Endothelial cell of hepatic sinusoid (primary cell): ENCODE data around the gene COPRS.

Source experiments
- in situ Hi-C: cut with HindIII; loops from 2 replicates; pipeline ENCODE4 v1.10.0; 2017; ENCODE audit warnings: low sequenced_read_pairs

Gene COPRS, protein sequence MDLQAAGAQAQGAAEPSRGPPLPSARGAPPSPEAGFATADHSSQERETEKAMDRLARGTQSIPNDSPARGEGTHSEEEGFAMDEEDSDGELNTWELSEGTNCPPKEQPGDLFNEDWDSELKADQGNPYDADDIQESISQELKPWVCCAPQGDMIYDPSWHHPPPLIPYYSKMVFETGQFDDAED

DNA sequence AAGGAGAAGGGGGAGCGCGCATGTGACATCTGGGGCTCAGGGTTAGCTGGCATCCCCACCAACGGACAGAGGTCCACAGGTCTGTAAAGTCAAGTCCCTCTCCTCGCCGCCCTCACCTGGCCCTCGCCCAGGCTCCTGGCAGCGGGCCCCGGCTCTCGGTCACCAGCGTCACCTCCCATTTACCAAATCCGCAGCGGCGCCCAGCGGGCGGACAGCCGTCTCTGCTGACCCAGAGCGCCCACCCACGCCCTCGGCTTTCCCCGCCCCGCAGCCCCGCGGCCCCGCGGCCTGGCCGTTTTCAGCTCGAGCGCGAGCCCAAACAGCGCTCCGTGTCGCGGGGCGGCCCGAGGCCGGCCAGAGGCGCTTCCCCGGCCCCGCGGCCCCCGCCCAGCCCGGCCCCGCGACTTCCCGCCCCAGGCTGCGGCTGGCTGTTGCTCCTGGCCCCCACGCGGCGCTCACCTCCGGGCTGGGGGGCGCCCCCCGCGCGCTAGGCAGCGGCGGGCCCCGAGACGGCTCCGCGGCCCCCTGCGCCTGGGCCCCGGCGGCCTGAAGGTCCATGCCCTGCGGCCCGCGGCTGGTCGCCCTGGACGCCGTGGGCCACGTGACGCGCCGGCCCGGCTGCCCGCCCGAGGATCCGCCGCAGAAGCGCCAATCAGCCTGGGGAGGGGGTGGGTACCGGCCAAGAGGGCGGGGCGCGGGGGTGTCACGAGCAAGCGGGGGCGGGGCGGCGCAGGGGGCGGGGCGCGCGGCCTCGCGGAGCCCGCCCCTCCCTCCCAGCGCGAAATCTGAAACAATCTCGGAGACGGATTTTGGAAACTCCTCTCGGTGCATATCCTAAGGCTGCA lies at the start of gene COPRS:
Gene COPRS (minus strand): TSS at position 603 of the 845 bp plus-strand sequence. CDS start 45 bp downstream, at position 558.
- in situ Hi-C loops, result loop anchor here (25.0 kb wide), 2 partner anchors 322 to 422 kb away; no protein-coding TSS in a partner anchor

DNA sequence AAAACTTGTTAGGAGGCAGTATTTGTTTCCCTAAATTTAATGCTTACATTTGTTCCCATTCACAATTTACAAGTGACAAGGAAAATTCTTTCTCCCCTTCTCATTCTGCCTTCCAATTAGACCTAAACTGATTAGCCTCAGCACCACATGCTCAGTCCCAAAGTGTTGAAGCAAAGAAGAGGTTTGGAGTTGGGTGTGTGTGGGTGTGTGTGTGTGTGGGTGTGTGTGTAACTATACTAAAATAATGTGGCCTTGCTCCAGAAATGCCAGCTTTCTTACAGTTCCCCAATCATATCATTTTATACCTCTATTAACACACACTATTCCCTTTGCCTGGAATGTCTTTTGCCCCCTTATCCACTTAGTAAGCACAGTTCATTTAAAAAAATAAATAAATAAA lies 49.3 kb upstream of the COPRS start:
- in situ Hi-C loops, result no loop called here

DNA sequence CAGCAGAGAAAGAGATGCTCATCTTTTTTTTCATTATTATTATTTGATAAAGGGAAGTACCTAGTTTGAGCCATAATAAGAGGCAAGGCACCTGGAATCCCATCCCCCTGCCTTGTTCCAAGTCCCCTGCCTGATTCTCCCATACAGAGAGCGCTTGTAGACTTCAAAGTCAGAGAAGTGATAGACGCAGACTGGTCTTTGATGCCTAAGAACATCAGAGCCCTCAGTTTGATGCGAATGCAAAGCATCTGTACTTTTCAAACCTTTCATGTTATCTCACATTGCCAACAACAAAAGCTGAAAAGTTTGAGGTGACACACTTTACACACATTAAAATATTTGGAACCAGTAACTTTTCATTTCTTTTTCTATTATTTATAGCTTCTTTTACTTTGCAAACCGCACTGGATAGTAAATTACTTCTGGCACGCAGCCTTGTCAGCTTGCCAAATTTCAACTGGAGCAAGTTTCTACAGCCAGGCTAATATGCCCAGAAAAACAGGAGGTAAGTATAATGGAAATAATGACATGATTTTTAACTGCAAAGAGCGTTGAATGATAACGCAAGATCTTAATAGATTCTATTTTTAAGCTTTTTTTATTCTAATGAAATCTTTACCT lies 48.4 kb upstream of the COPRS start:
- in situ Hi-C loops, result no loop called here

DNA sequence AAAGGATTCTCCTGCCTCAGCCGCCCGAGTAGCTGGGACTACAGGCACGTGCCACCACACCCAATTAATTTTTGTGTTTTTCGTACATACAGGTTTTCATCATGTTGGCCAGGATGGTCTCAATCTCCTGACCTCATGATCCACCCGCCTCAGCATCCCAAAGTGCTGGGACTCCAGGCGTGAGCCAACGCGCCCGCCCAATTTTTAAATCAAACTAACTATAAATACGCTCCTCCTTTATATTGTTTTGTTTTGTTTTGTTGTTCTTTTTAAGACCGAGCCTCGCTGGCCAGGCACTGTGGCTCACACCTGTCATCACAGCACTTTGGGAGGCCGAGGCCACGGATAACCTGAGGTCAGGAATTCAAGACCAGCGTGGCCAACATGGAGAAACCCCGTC lies 44.4 kb upstream of the COPRS start:
- in situ Hi-C loops, result no loop called here

DNA sequence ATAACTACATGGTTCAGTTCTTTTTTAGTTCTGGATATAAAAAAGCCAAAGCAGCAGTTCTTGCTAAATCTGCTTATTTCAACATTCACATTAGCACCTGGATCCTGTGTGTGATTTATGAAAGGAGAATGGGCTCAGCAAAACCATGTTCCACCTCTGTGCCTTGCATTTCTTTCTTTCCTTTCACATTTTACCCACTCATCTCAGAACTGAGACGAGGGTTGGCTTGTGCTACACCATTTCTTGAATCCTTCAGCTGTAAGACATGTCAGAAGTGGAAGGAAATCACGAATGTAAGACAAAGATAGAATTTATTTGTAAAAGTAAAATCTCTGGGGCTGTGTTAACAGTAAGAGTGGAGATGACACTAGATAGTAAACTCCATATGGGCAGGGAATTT lies 43.6 kb upstream of the COPRS start:
- in situ Hi-C loops, result no loop called here

DNA sequence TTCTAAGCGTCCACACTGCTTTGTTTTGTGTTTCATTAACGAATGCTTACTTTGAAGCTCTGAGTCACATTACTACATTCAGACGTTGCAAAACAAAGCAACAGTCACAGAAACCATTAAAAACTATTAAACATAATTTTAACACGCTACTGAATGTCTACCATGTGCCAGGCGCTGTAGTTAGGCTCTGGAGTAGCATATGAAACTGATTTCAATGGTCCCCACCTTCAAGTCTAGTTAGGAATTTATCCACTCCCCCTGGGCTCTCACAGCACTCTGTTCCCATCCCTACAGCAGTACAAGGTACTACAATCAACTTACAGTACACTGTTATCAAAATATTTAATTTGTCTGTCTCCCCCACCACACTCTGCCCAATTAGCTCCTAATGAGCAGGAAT lies 41.8 kb upstream of the COPRS start:
- in situ Hi-C loops, result no loop called here

DNA sequence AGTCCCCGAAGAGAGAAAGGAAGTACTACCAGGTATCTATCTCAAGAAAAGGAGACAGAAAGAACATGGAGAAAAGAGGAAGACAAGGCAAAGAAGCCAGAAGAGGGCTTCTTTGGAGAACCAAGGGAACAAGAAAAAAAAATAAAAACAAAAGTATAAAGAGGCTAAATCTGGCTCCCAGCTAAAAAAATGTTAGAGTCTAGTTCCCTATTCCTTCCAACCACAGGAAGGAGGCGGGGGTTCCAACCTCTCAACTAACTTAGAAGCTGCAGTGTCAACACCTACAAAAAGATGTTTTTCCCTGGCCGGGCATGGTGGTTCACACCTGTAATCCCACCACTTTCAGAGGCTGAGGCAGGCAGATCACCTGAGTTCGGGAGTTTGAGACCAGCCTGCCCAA lies 29.1 kb upstream of the COPRS start:
- in situ Hi-C loops, result no loop called here

DNA sequence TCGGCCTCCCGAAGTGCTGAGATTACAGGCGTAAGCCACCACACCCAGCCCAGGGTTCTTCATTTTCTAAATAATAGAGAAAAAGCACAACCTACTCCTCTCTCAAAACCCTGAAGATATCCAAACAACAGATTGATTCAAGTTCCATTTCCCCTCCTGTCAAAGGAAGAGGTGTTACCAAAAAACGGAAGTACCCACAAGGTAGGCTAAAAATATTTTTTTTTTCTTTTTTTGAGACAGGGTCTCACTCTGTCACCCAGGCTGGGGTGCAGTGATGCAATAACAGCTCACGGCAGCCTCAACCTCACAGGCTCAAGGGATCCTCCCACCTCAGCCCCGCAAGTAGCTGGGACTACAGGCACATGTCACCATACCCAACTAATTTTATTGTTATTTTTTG lies 23.5 kb upstream of the COPRS start:
- in situ Hi-C loops, result no loop called here

DNA sequence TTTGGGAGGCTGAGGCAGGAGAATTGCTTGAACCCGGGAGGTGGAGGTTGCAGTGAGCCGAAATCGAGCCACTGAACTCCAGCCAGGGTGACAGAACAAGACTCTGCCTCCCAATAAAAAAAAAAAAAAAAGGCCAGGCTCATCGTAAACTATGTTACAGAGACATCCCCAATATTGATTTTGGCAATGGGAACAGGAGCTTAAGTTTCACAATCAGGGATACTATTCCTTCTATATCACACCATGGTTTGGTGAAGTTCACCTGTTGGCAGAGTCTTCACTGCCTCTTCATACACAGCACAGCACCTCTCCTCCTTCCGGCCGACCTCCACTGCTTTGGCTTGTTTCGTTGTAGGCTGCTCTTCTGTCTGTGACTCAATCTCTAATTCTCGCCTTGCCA lies 21.3 kb upstream of the COPRS start:
- in situ Hi-C loops, result no loop called here

DNA sequence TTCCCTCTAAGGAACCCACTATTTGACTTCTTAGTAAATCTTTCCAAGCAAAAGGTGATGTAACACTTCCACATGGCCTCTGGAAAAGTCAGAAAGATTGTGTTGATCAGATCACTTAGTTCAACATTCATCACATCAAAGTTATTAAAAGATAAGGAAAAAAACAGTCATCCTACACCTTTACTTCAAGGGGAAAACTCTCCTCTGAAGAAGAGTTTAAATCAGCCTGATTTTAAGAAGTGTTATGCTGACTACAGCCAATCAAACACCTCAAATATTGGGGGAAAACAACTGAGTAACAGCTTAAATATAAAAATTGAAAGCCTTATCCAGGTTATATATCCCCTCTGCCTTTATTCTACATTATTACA lies 19.6 kb upstream of the COPRS start:
- in situ Hi-C loops, result no loop called here

DNA sequence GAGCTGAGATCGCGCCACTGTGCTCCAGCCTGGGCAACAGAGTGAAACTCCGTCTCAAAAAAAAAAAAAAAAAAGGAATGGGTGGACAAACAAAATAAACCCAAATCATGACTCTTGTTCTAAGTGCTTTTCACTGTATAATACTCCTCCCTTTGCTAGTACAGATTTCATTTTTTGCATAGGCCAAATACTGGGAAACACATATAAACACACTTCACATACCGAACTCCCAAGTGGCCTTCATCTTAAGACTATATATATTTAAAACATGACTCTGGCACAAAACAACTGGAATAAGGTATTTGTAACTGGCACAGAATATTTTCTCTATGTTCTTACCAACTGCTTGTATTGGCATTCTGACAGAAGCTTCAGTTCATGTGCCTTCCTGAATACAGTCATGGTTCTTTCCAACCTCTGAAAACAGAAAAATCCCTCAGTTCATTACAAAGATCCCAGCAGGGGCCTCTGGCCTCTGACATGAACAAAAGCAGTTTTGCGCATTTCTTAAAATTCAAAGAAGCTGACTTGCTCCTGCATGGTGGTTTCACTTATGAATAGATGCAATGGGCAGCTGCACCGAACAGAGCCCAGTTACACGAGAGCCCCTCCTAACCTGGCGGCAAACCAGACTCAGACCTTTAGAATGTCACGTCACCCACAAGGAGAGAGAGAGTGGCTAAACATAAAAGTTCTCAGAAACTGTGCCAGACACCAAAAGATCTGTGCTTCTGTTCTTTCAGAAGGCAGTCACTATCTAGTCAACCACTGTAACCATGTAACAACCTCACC lies 19.1 kb upstream of the COPRS start:
- in situ Hi-C loops, result no loop called here

DNA sequence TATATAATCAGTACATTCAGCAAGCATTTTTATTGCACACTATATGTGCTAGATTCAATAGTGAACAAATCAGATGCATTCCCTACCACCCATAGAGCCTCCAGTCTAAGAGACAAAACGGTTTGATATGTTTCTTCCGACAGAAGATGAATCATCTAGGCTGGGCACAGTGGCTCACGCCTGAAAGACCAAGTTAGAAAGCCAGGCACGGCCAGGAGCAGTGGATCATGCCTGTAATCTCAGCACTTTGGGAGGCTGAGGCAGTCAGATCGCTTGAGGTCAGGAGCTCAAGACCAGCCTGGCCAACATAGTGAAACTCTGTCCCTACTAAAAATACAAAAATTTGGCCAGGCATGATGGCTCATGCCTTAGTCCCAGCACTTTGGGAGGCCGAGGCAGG lies 18.3 kb upstream of the COPRS start:
- in situ Hi-C loops, result no loop called here

DNA sequence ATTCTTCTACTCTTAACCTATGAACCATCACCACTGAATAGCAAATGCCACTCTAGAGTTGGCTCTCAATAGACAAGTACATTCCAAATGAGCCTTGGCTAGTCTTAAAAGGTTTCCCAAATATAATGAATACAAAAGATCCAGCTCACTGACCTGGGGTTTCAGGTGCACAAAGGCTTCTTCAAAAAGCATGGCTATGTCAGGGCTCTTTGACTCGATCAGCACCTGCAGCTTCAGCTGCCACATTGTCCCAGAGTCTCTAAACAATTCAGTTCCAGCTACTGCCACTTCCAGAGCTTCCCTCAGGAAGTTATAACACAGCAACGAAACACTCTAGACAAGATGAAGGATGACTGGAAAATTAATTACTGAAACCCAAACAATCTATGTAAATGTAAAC lies 16.0 kb upstream of the COPRS start:
- in situ Hi-C loops, result no loop called here

DNA sequence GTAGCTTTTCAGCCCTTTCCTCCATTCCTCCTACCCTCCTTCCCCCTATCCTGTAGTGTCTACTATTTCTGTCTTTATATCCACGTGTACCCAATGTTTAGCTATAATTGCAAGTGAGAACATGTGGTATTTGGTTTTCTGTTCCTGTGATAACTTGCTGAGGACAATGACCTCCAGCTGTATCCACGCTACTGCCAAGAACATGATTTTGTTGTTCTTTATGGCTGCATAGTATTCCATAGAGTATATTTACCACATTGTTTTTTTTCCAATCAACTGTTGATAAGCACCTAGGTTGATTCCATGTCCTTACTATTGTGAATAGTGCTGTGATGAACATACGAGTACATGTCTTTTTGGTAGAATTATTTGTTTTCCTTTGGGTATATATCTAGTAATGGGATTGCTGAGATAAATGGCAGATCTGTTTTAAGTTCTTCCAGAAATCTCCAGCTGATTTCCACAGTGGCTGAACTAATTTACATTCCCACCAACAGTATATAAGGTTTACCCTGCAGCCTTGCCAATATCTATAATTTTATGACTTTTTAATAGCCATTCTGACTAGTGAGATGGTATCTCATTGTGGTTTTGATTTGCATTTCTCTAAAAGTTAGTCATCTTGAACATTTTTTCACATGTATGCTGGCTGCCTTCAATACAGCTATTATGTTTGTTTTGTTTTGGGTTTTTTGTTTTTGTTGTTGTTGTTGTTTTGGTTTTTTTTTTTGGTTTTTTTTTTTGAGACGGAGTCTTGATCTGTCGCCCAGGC lies 10.9 kb upstream of the COPRS start:
- in situ Hi-C loops, result loop anchor here (5.0 to 25.0 kb wide), 3 partner anchors 53 to 433 kb away; no protein-coding TSS in a partner anchor

DNA sequence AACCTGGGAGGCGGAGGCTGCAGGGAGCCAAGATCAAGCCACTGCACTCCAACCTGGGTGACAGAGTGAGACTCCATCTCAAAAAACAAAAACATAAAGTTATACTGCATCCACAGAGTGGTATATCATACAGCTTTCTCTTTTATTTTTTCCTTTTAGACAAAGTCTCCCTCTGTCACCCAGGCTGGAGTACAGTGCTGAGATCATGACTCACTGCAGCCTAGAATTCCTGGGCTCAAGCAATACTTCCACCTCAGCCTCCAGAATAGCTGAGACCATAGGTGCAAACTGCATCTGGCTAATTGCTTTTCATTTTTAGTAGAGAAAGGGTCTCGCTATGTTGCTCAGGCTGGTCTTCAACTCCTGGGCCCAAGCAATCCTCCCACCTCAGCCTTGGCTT lies 10.0 kb upstream of the COPRS start:
- in situ Hi-C loops, result loop anchor here (5.0 to 25.0 kb wide), 3 partner anchors 52 to 432 kb away; no protein-coding TSS in a partner anchor

DNA sequence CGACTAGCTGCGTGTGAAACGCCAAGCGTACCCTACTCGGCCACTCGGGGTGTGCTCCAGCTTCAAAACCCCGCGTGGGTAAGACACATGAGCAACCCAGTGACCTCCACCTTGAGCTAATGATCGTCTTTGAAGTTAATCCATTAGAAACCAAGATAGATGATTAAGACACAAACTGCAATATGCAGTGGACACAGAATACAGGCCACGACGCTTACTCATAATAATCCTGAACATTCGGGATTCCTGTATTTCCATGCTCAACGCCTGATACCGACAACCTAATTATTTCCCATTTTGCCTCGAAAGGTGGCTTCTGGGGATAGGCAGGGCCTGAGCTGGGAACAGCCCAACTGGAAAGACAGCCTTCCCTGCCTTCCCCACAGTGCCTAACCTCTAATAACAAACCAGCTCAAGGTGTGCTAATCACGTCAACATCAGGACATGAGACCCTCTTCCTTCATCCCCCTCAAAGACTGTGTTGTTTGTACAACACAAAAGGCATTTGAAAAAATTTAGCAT lies 504 bp upstream of the COPRS start:
- in situ Hi-C loops, result loop anchor here (25.0 kb wide), 2 partner anchors 322 to 422 kb away; no protein-coding TSS in a partner anchor

DNA sequence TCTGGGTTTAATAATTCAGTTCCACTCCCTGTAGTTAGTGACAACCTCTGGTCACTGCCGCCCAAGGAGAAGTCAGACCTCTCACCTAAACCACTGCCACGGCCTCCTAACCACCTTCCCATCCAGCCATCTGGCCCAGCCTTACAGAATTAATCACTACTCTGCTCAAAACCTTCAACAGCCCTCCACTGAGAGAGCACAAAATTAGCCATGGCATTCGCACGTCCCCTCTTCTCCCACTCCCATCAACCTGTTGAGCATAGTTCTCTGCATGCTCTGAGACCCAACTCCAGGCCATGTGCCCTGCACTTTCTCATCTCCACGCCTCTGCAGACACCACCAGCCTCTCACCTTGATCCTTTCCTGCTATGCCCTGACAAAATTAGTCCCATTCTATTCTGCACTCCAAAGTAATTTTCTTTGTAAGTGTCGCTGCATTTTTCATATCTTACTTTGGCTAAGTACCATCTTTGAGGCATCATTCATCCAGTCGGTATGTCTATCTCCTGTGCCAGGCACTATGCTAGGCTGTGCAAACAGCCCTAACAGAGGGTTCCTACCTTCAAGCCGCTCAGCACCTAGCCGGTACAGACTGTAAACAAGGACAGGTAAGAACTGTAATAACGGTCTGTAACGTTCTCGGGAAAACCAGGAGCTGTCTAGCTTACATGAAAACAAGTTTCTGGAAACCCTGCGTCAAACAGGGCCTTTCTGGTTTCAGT lies 963 bp downstream of the COPRS start:
- in situ Hi-C loops, result loop anchor here (25.0 kb wide), 2 partner anchors 321 to 421 kb away; no protein-coding TSS in a partner anchor

DNA sequence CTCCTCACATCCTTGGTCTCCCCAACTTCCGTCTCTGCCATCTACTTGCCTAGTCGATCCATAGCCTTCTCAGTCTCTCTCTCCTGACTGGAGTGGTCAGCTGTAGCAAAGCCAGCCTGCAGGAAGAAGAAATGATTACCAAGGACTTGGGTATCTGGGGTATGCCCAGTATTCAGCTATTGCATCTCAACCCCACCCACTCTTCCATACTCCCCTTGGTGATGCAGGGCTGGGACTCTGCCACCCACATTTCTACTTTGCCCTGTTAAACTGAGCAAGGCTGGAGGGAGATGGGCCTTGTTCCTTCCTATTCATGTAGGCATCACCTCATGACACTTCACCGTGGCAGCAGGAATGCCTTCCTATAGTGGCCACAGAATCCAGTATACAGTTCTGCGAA lies 2.3 kb downstream of the COPRS start:
- in situ Hi-C loops, result loop anchor here (25.0 kb wide), 2 partner anchors 319 to 419 kb away; no protein-coding TSS in a partner anchor

DNA sequence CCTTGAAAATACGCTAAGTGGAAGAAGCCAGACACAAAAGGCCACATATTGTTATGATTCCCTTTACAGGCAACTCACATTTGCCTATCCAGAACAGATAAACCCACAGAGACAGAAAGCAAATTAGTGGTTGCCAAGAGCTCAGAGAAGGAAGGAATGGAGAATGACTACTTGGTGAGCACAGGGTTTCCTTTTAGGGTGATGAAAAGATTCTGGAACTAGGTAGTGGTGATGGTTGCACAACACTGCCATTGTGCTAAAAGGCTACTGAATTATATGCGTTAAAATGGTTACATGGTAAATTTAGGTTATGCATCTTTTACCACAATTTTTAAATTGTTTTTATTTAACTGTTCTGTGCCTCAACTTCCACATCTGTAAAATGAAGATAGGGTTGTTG lies 4.4 kb downstream of the COPRS start:
- in situ Hi-C loops, result loop anchor here (25.0 kb wide), 2 partner anchors 317 to 417 kb away; no protein-coding TSS in a partner anchor
